ENCODE results near the gene HBG2. TPM values are rescaled to one million over a fixed set of nuclear protein-coding genes. Genes with fewer than 3 reads are reported as not detected.
"Not testable (repeated sequence)": the region's sequence is repeated elsewhere in the genome, so short reads cannot be mapped to it uniquely, and the experiment has no call there.

HBG2 gene
- polyA plus RNA-seq, 1 donor from 2014 or later, result not detected

- H3K79me2 ChIP-seq (replicated peaks; ENCODE audit: insufficient read depth, low read length), result no peaks in the 10 kb centered on the region
- H3F3A ChIP-seq (ENCODE audit: insufficient read depth, low read length, poor library complexity, severe bottlenecking), result no peaks in the 10 kb centered on the region
- H3K36me3 ChIP-seq (ENCODE audit: insufficient read depth, low read length), result no peaks in the 10 kb centered on the region
- no peaks in the 10 kb centered on the region for H4K20me1 ChIP-seq (ENCODE audit: insufficient read depth)
- no peaks in the 10 kb centered on the region for H3K27me3 ChIP-seq (ENCODE audit: insufficient read depth, low read depth, low read length)
- no peaks in the 10 kb centered on the region for H3K9me3 ChIP-seq (ENCODE audit: low read length)
- H3K4me2 ChIP-seq (ENCODE audit: low read length), result no peak overlapping the region
- no peak overlapping the region for H2AFZ ChIP-seq (ENCODE audit: low read depth, low read length)
- no peaks in the 10 kb centered on the region for H3K9me2 ChIP-seq (ENCODE audit: insufficient read depth, low read length)
- no peak overlapping the region for H3K27ac ChIP-seq (ENCODE audit: low read length)
- no peak overlapping the region for H3K9ac ChIP-seq (ENCODE audit: low read length)
- TF ChIP-seq CTCF (IDR thresholded peaks at IDR 0.05; ENCODE audit: poor library complexity, severe bottlenecking) (no peak), EP300 (conservative IDR thresholded peaks at IDR 0.05; ENCODE audit: poor library complexity, severe bottlenecking) (no peak), TAF1 (IDR thresholded peaks at IDR 0.05; ENCODE audit: low read depth) (no peak), REST (IDR thresholded peaks at IDR 0.05; ENCODE audit: borderline replicate concordance) (no peak), POLR2AphosphoS5 (IDR thresholded peaks at IDR 0.05) (no peak), RAD21 (conservative IDR thresholded peaks at IDR 0.05) (no peak), EZH2 (IDR thresholded peaks at IDR 0.05; ENCODE audit: borderline replicate concordance, insufficient read depth, low read length, poor library complexity, severe bottlenecking) (no peak), MXI1 (conservative IDR thresholded peaks at IDR 0.05; ENCODE audit: poor library complexity, severe bottlenecking) (no peak), SMC3 (conservative IDR thresholded peaks at IDR 0.05; ENCODE audit: poor library complexity) (no peak)
- H3K4me3 ChIP-seq (ENCODE audit: low read length), result no peak overlapping the region
Observed at GRCh38 chr11:5251746-5252145, 2.8 kb downstream of the HBG2 start.

- TF ChIP-seq MXI1 (conservative IDR thresholded peaks at IDR 0.05; ENCODE audit: poor library complexity, severe bottlenecking) (no peak), REST (IDR thresholded peaks at IDR 0.05; ENCODE audit: borderline replicate concordance) (no peak), SMC3 (conservative IDR thresholded peaks at IDR 0.05; ENCODE audit: poor library complexity) (no peak), POLR2AphosphoS5 (IDR thresholded peaks at IDR 0.05) (no peak), TAF1 (IDR thresholded peaks at IDR 0.05; ENCODE audit: low read depth) (no peak), EP300 (conservative IDR thresholded peaks at IDR 0.05; ENCODE audit: poor library complexity, severe bottlenecking) (no peak), CTCF (IDR thresholded peaks at IDR 0.05; ENCODE audit: poor library complexity, severe bottlenecking) (no peak), EZH2 (IDR thresholded peaks at IDR 0.05; ENCODE audit: borderline replicate concordance, insufficient read depth, low read length, poor library complexity, severe bottlenecking) (no peak), RAD21 (conservative IDR thresholded peaks at IDR 0.05) (no peak)
- no peak overlapping the region for H3K4me2 ChIP-seq (ENCODE audit: low read length)
- H3K4me3 ChIP-seq (ENCODE audit: low read length), result no peak overlapping the region
- no peaks in the 10 kb centered on the region for H3K27me3 ChIP-seq (ENCODE audit: insufficient read depth, low read depth, low read length)
- no peaks in the 10 kb centered on the region for H3F3A ChIP-seq (ENCODE audit: insufficient read depth, low read length, poor library complexity, severe bottlenecking)
- no peak overlapping the region for H3K27ac ChIP-seq (ENCODE audit: low read length)
- no peak overlapping the region for H3K9ac ChIP-seq (ENCODE audit: low read length)
- no peak overlapping the region for H2AFZ ChIP-seq (ENCODE audit: low read depth, low read length)
- no peaks in the 10 kb centered on the region for H3K9me3 ChIP-seq (ENCODE audit: low read length)
- H3K36me3 ChIP-seq (ENCODE audit: insufficient read depth, low read length), result no peaks in the 10 kb centered on the region
- H3K79me2 ChIP-seq (replicated peaks; ENCODE audit: insufficient read depth, low read length), result no peaks in the 10 kb centered on the region
- H4K20me1 ChIP-seq (ENCODE audit: insufficient read depth), result no peaks in the 10 kb centered on the region
- no peaks in the 10 kb centered on the region for H3K9me2 ChIP-seq (ENCODE audit: insufficient read depth, low read length)
Observed at GRCh38 chr11:5250543-5251204, 3.9 kb downstream of the HBG2 start.

- H3F3A ChIP-seq (ENCODE audit: insufficient read depth, low read length, poor library complexity, severe bottlenecking); H3K4me3 ChIP-seq (ENCODE audit: low read length); H2AFZ ChIP-seq (ENCODE audit: low read depth, low read length); H3K27me3 ChIP-seq (ENCODE audit: insufficient read depth, low read depth, low read length); H3K27ac ChIP-seq (ENCODE audit: low read length); H3K9me2 ChIP-seq (ENCODE audit: insufficient read depth, low read length); H3K9me3 ChIP-seq (ENCODE audit: low read length); H3K79me2 ChIP-seq (replicated peaks; ENCODE audit: insufficient read depth, low read length); H3K36me3 ChIP-seq (ENCODE audit: insufficient read depth, low read length); H4K20me1 ChIP-seq (ENCODE audit: insufficient read depth); H3K9ac ChIP-seq (ENCODE audit: low read length); H3K4me2 ChIP-seq (ENCODE audit: low read length): not testable (repeated sequence)
Observed at GRCh38 chr11:5249807-5250396, 4.7 kb downstream of the HBG2 start, which contains the start of gene HBG1. Gene HBG1 (minus strand): TSS chr11:5249857. CDS start chr11:5249804, 53 bp downstream.
